Effector memory CD8-positive, alpha-beta T cell (primary cell): ENCODE measurements around the gene BCKDHA.

ENCODE experiments used
- ATAC-seq: fragments of 150-1000 bp; cut with Tn5 transposase; replicated peaks from 2 replicates; pipeline ENCODE4 v1.10.0; 2021; ENCODE audit warnings: mild to moderate bottlenecking, moderate library complexity
- DNase-seq, 3 experiments: peaks; one replicate each; pipeline ENCODE4 v3.0.0; 2021
- H3K27ac Mint-ChIP-seq, 2 donors: one replicate each; pipeline ENCODE4 v1.8.0; 2022; ENCODE audit warnings: mild to moderate bottlenecking in 2 of 2, mixed read lengths in 2 of 2, moderate library complexity in 2 of 2
- H3K27me3 Mint-ChIP-seq, 2 donors: one replicate each; pipeline ENCODE4 v1.8.0; 2022; ENCODE audit warnings: mixed read lengths in 2 of 2
- H3K36me3 Mint-ChIP-seq: one replicate; pipeline ENCODE4 v1.8.0; 2022; ENCODE audit warnings: mild to moderate bottlenecking, moderate library complexity, mixed read lengths; ENCODE audit not compliant: insufficient read depth
- H3K4me1 Mint-ChIP-seq, 2 donors: one replicate each; pipeline ENCODE4 v1.8.0; 2022; ENCODE audit warnings: low read depth in 2 of 2, mixed read lengths in 2 of 2
- H3K4me3 Mint-ChIP-seq, 2 donors: one replicate each; pipeline ENCODE4 v1.8.0; 2022; ENCODE audit warnings: mild to moderate bottlenecking in 2 of 2, mixed read lengths in 2 of 2, moderate library complexity in 2 of 2
- H3K9me3 Mint-ChIP-seq, 2 donors: one replicate each; pipeline ENCODE4 v1.8.0; 2022; ENCODE audit warnings: mixed read lengths in 2 of 2

Gene BCKDHA

GRCh38 chr19:41442473-41443355 is 45.1 kb downstream of the BCKDHA start, which contains the start of gene ERICH4:
Gene ERICH4, plus strand, starts transcription at chr19:41443156. Its CDS starts 14 bp downstream, at chr19:41443170.
- DNase-seq, result no peak
- no peak for ATAC-seq
- Mint-ChIP-seq H3K27ac (no peak within 1 kb of the TSS), H3K4me1 (peaks cover 4 to 8% of the 10 kb centered on the region in 2 donors), H3K36me3 (peaks cover 2% of the 10 kb centered on the region), H3K4me3 (no peak within 1 kb of the TSS), H3K27me3 (peaks cover 22 to 37% of the 10 kb centered on the region in 2 donors), H3K9me3 (no peaks in the 10 kb centered on the region)

GRCh38 chr19:41443813-41444455 is 46.3 kb downstream of the BCKDHA start:
- Mint-ChIP-seq H3K27ac (no peak overlapping the region), H3K4me1 (no peaks in the 10 kb centered on the region)
- no peak for ATAC-seq

GRCh38 chr19:41445575-41445974 is 48.0 kb downstream of the BCKDHA start:
- no peak for DNase-seq
- Mint-ChIP-seq H3K4me3 (no peak overlapping the region), H3K9me3 (no peaks in the 10 kb centered on the region), H3K27ac (no peak overlapping the region), H3K36me3 (peaks cover 3% of the 10 kb centered on the region), H3K27me3 (peaks cover 34 to 57% of the 10 kb centered on the region in 2 donors), H3K4me1 (peaks cover 9 to 10% of the 10 kb centered on the region in 2 donors)
- ATAC-seq, result no peak

More at GRCh38 chr19:41443813-41444455, 46.3 kb downstream of the BCKDHA start:
- peaks cover 22 to 44% of the 10 kb centered on the region in 2 donors for H3K27me3 Mint-ChIP-seq
- no peak for DNase-seq
- no peak overlapping the region for H3K4me3 Mint-ChIP-seq
- H3K36me3 Mint-ChIP-seq, result no peaks in the 10 kb centered on the region
- H3K9me3 Mint-ChIP-seq, result no peaks in the 10 kb centered on the region

GRCh38 chr19:41447732-41448332 is 50.2 kb downstream of the BCKDHA start:
- ATAC-seq (no peak), DNase-seq (no peak)
- Mint-ChIP-seq H3K27ac (no peak overlapping the region), H3K9me3 (no peaks in the 10 kb centered on the region), H3K4me1 (peaks cover 9 to 10% of the 10 kb centered on the region in 2 donors), H3K36me3 (peaks cover 3% of the 10 kb centered on the region), H3K27me3 (peaks cover 34 to 57% of the 10 kb centered on the region in 2 donors), H3K4me3 (no peak overlapping the region)

GRCh38 chr19:41449079-41449864 is 51.7 kb downstream of the BCKDHA start:
- H3K27ac Mint-ChIP-seq, result peak overlapping the region in 1 of 2 donors; percentile 47
- peak overlapping the region; percentile 75 for H3K4me3 Mint-ChIP-seq
- H3K27me3 Mint-ChIP-seq, result peaks cover 21 to 49% of the 10 kb centered on the region in 2 donors
- H3K36me3 Mint-ChIP-seq, result peaks cover 3% of the 10 kb centered on the region
- peaks cover 9 to 10% of the 10 kb centered on the region in 2 donors for H3K4me1 Mint-ChIP-seq
- ATAC-seq, result peak; percentile 86
- DNase-seq, result peak; percentile 64 to 70 (median 66)
- no peaks in the 10 kb centered on the region for H3K9me3 Mint-ChIP-seq

- Mint-ChIP-seq H3K4me3 (no peak overlapping the region), H3K27me3 (peaks cover 19 to 45% of the 10 kb centered on the region in 2 donors), H3K9me3 (no peaks in the 10 kb centered on the region), H3K36me3 (peaks cover 3% of the 10 kb centered on the region), H3K4me1 (peaks cover 9 to 10% of the 10 kb centered on the region in 2 donors), H3K27ac (peak overlapping the region in 1 of 2 donors; percentile 47)
- ATAC-seq, result no peak
- DNase-seq, result no peak
These were observed 52.2 kb downstream of the BCKDHA start for GRCh38 chr19:41449865-41450178.

- no peak for DNase-seq
- Mint-ChIP-seq H3K4me1 (peaks cover 12 to 14% of the 10 kb centered on the region in 2 donors), H3K9me3 (no peaks in the 10 kb centered on the region), H3K36me3 (peaks cover 3% of the 10 kb centered on the region), H3K27me3 (peaks cover 18 to 36% of the 10 kb centered on the region in 2 donors), H3K4me3 (no peak overlapping the region), H3K27ac (no peak overlapping the region)
- ATAC-seq, result no peak
These were observed 55.1 kb downstream of the BCKDHA start for GRCh38 chr19:41452584-41453275.

GRCh38 chr19:41455936-41456335 is 58.3 kb downstream of the BCKDHA start:
- H3K9me3 Mint-ChIP-seq, result no peaks in the 10 kb centered on the region
- peaks cover 23 to 48% of the 10 kb centered on the region in 2 donors for H3K27me3 Mint-ChIP-seq
- H3K4me1 Mint-ChIP-seq, result peaks cover 3 to 5% of the 10 kb centered on the region in 2 donors
- H3K4me3 Mint-ChIP-seq, result no peak overlapping the region
- DNase-seq (no peak), ATAC-seq (no peak)
- H3K27ac Mint-ChIP-seq, result no peak overlapping the region
- H3K36me3 Mint-ChIP-seq, result no peaks in the 10 kb centered on the region

- peaks cover 3 to 5% of the 10 kb centered on the region in 2 donors for H3K4me1 Mint-ChIP-seq
- DNase-seq, result no peak
- no peaks in the 10 kb centered on the region for H3K36me3 Mint-ChIP-seq
- H3K27ac Mint-ChIP-seq, result no peak overlapping the region
- peaks cover 28 to 53% of the 10 kb centered on the region in 2 donors for H3K27me3 Mint-ChIP-seq
- no peak overlapping the region for H3K4me3 Mint-ChIP-seq
- ATAC-seq, result no peak
- no peaks in the 10 kb centered on the region for H3K9me3 Mint-ChIP-seq
These were observed 58.8 kb downstream of the BCKDHA start for GRCh38 chr19:41456342-41456918.

- Mint-ChIP-seq H3K27me3 (peaks cover 33 to 61% of the 10 kb centered on the region in 2 donors), H3K27ac (no peak overlapping the region), H3K36me3 (no peaks in the 10 kb centered on the region), H3K9me3 (no peaks in the 10 kb centered on the region), H3K4me3 (no peak overlapping the region), H3K4me1 (peaks cover 3 to 5% of the 10 kb centered on the region in 2 donors)
- ATAC-seq (peak; percentile 66), DNase-seq (no peak)
These were observed 59.6 kb downstream of the BCKDHA start for GRCh38 chr19:41457241-41457640.

GRCh38 chr19:41462497-41462896 is 64.9 kb downstream of the BCKDHA start:
- no peaks in the 10 kb centered on the region for H3K9me3 Mint-ChIP-seq
- ATAC-seq (no peak), DNase-seq (no peak)
- H3K4me1 Mint-ChIP-seq, result peaks cover 0 to 9% of the 10 kb centered on the region in 2 donors
- no peak overlapping the region for H3K27ac Mint-ChIP-seq
- peaks cover 73 to 95% of the 10 kb centered on the region in 2 donors for H3K27me3 Mint-ChIP-seq
- H3K4me3 Mint-ChIP-seq, result no peak overlapping the region
- H3K36me3 Mint-ChIP-seq, result no peaks in the 10 kb centered on the region
